Measurements from ENCODE around the gene HSPBP1.
A peak's percentile ranks its signal among the peaks of the same experiment; 100 is the strongest.

Gene HSPBP1

GRCh38 chr19:55255618-55256423 is 24.1 kb downstream of the HSPBP1 start:
- H3K4me1 ChIP-seq (ENCODE audit: control insufficient read depth, insufficient read depth, low read length): peaks cover 65% of the 10 kb centered on the region
- no peaks in the 10 kb centered on the region for H3K27me3 ChIP-seq (ENCODE audit: control insufficient read depth, insufficient read depth, low read length)
- H3K4me3 ChIP-seq (ENCODE audit: low read length): peak overlapping the region; percentile 78
- no peaks in the 10 kb centered on the region for H3K9me3 ChIP-seq (ENCODE audit: control insufficient read depth, low read length)
- no peaks in the 10 kb centered on the region for H3K36me3 ChIP-seq (ENCODE audit: control insufficient read depth, insufficient read depth, low read length)
- peak overlapping the region; percentile 89 for H3K9ac ChIP-seq (ENCODE audit: low read length)

- Histone ChIP-seq H3K27me3 (ENCODE audit: control insufficient read depth, insufficient read depth, low read length) (no peaks in the 10 kb centered on the region), H3K4me1 (ENCODE audit: control insufficient read depth, insufficient read depth, low read length) (peaks cover 72% of the 10 kb centered on the region), H3K36me3 (ENCODE audit: control insufficient read depth, insufficient read depth, low read length) (no peaks in the 10 kb centered on the region), H3K9me3 (ENCODE audit: control insufficient read depth, low read length) (no peaks in the 10 kb centered on the region), H3K4me3 (ENCODE audit: low read length) (no peak overlapping the region), H3K9ac (ENCODE audit: low read length) (peak overlapping the region; percentile 89)
Measured at GRCh38 chr19:55254625-55254977, 25.3 kb downstream of the HSPBP1 start.

GRCh38 chr19:55253842-55254624 is 25.9 kb downstream of the HSPBP1 start:
- Histone ChIP-seq H3K9me3 (ENCODE audit: control insufficient read depth, low read length) (no peaks in the 10 kb centered on the region), H3K4me1 (ENCODE audit: control insufficient read depth, insufficient read depth, low read length) (peaks cover 73% of the 10 kb centered on the region), H3K36me3 (ENCODE audit: control insufficient read depth, insufficient read depth, low read length) (no peaks in the 10 kb centered on the region), H3K27me3 (ENCODE audit: control insufficient read depth, insufficient read depth, low read length) (no peaks in the 10 kb centered on the region), H3K9ac (ENCODE audit: low read length) (peak overlapping the region; percentile 89), H3K4me3 (ENCODE audit: low read length) (no peak overlapping the region)

GRCh38 chr19:55252760-55253663 is 26.9 kb downstream of the HSPBP1 start:
- Histone ChIP-seq H3K9ac (ENCODE audit: low read length) (peak overlapping the region; percentile 20), H3K4me3 (ENCODE audit: low read length) (no peak overlapping the region), H3K9me3 (ENCODE audit: control insufficient read depth, low read length) (no peaks in the 10 kb centered on the region), H3K4me1 (ENCODE audit: control insufficient read depth, insufficient read depth, low read length) (peaks cover 83% of the 10 kb centered on the region), H3K36me3 (ENCODE audit: control insufficient read depth, insufficient read depth, low read length) (no peaks in the 10 kb centered on the region), H3K27me3 (ENCODE audit: control insufficient read depth, insufficient read depth, low read length) (no peaks in the 10 kb centered on the region)

GRCh38 chr19:55251341-55252081 is 28.4 kb downstream of the HSPBP1 start:
- Histone ChIP-seq H3K9ac (ENCODE audit: low read length) (peak overlapping the region; percentile 63), H3K4me1 (ENCODE audit: control insufficient read depth, insufficient read depth, low read length) (peaks cover 83% of the 10 kb centered on the region), H3K4me3 (ENCODE audit: low read length) (peak overlapping the region; percentile 5), H3K27me3 (ENCODE audit: control insufficient read depth, insufficient read depth, low read length) (no peaks in the 10 kb centered on the region), H3K9me3 (ENCODE audit: control insufficient read depth, low read length) (no peaks in the 10 kb centered on the region), H3K36me3 (ENCODE audit: control insufficient read depth, insufficient read depth, low read length) (no peaks in the 10 kb centered on the region)

- H3K27me3 ChIP-seq (ENCODE audit: control insufficient read depth, insufficient read depth, low read length): no peaks in the 10 kb centered on the region
- peak overlapping the region; percentile 5 for H3K4me3 ChIP-seq (ENCODE audit: low read length)
- H3K9ac ChIP-seq (ENCODE audit: low read length): peak overlapping the region; percentile 63
- H3K4me1 ChIP-seq (ENCODE audit: control insufficient read depth, insufficient read depth, low read length): peaks cover 73% of the 10 kb centered on the region
- H3K36me3 ChIP-seq (ENCODE audit: control insufficient read depth, insufficient read depth, low read length): no peaks in the 10 kb centered on the region
- H3K9me3 ChIP-seq (ENCODE audit: control insufficient read depth, low read length): no peaks in the 10 kb centered on the region
Measured at GRCh38 chr19:55250262-55251036, 29.5 kb downstream of the HSPBP1 start.

- Histone ChIP-seq H3K4me1 (ENCODE audit: control insufficient read depth, insufficient read depth, low read length) (peaks cover 67% of the 10 kb centered on the region), H3K36me3 (ENCODE audit: control insufficient read depth, insufficient read depth, low read length) (no peaks in the 10 kb centered on the region), H3K4me3 (ENCODE audit: low read length) (no peak overlapping the region), H3K9me3 (ENCODE audit: control insufficient read depth, low read length) (no peaks in the 10 kb centered on the region), H3K9ac (ENCODE audit: low read length) (peak overlapping the region; percentile 63), H3K27me3 (ENCODE audit: control insufficient read depth, insufficient read depth, low read length) (no peaks in the 10 kb centered on the region)
Measured at GRCh38 chr19:55249841-55250240, 30.1 kb downstream of the HSPBP1 start.

- H3K9me3 ChIP-seq (ENCODE audit: control insufficient read depth, low read length): no peaks in the 10 kb centered on the region
- no peaks in the 10 kb centered on the region for H3K27me3 ChIP-seq (ENCODE audit: control insufficient read depth, insufficient read depth, low read length)
- no peak overlapping the region for H3K4me3 ChIP-seq (ENCODE audit: low read length)
- H3K9ac ChIP-seq (ENCODE audit: low read length): peak overlapping the region; percentile 37
- H3K4me1 ChIP-seq (ENCODE audit: control insufficient read depth, insufficient read depth, low read length): peaks cover 58% of the 10 kb centered on the region
- H3K36me3 ChIP-seq (ENCODE audit: control insufficient read depth, insufficient read depth, low read length): no peaks in the 10 kb centered on the region
Measured at GRCh38 chr19:55248704-55249103, 31.2 kb downstream of the HSPBP1 start.

- Histone ChIP-seq H3K9ac (ENCODE audit: low read length) (peak overlapping the region; percentile 37), H3K4me1 (ENCODE audit: control insufficient read depth, insufficient read depth, low read length) (peaks cover 58% of the 10 kb centered on the region), H3K4me3 (ENCODE audit: low read length) (no peak overlapping the region)
Measured at GRCh38 chr19:55248166-55248675, 31.7 kb downstream of the HSPBP1 start.

GRCh38 chr19:55247621-55248099 is 32.2 kb downstream of the HSPBP1 start:
- Histone ChIP-seq H3K9me3 (ENCODE audit: control insufficient read depth, low read length) (no peaks in the 10 kb centered on the region), H3K27me3 (ENCODE audit: control insufficient read depth, insufficient read depth, low read length) (no peaks in the 10 kb centered on the region), H3K9ac (ENCODE audit: low read length) (peak overlapping the region; percentile 37), H3K4me1 (ENCODE audit: control insufficient read depth, insufficient read depth, low read length) (peaks cover 53% of the 10 kb centered on the region), H3K36me3 (ENCODE audit: control insufficient read depth, insufficient read depth, low read length) (peaks cover 3% of the 10 kb centered on the region), H3K4me3 (ENCODE audit: low read length) (no peak overlapping the region)

More at GRCh38 chr19:55248166-55248675, 31.7 kb downstream of the HSPBP1 start:
- Histone ChIP-seq H3K27me3 (ENCODE audit: control insufficient read depth, insufficient read depth, low read length) (no peaks in the 10 kb centered on the region), H3K36me3 (ENCODE audit: control insufficient read depth, insufficient read depth, low read length) (no peaks in the 10 kb centered on the region), H3K9me3 (ENCODE audit: control insufficient read depth, low read length) (no peaks in the 10 kb centered on the region)

All from mucosa of stomach (tissue), 1 donor.